LoVo (cell line): ENCODE measurements around the gene C1GALT1.

Experiments used
- DNase-seq: peaks from one replicate; pipeline ENCODE4 v3.0.0-alpha.2; 2016; ENCODE audit warnings: low spot score

C1GALT1 gene

GRCh38 chr7:7272294-7272693, 90.0 kb downstream of the C1GALT1 start:
- no peak for DNase-seq

GRCh38 chr7:7274782-7275181, 92.4 kb downstream of the C1GALT1 start:
- DNase-seq: no peak

GRCh38 chr7:7276161-7276560, 93.8 kb downstream of the C1GALT1 start:
- no peak for DNase-seq

GRCh38 chr7:7290429-7291122, 108.2 kb downstream of the C1GALT1 start:
- no peak for DNase-seq

GRCh38 chr7:7292085-7292484, 109.7 kb downstream of the C1GALT1 start:
- no peak for DNase-seq

- no peak for DNase-seq
Observed at GRCh38 chr7:7292608-7293007, 110.3 kb downstream of the C1GALT1 start.

GRCh38 chr7:7293092-7293491, 110.7 kb downstream of the C1GALT1 start:
- no peak for DNase-seq

GRCh38 chr7:7294911-7295310, 112.6 kb downstream of the C1GALT1 start:
- DNase-seq: no peak
